HepG2 (cell line): ENCODE results near the gene MYORG. TPM values are rescaled to one million over a fixed set of nuclear protein-coding genes. Genes with fewer than 3 reads are reported as not detected.

Source experiments
- ARID5B ChIP-seq: IDR thresholded peaks from 2 replicates; pipeline ENCODE4 v1.4.0; 2020; ENCODE audit warnings: mild to moderate bottlenecking, missing genetic modification reagents
- BATF2 ChIP-seq: sonication (generic); formaldehyde crosslinking; IDR thresholded peaks from 2 replicates; pipeline ENCODE4 v1.8.0; 2022; ENCODE audit warnings: mild to moderate bottlenecking, missing genetic modification reagents, moderate library complexity
- CBX5 ChIP-seq: sonication (generic); formaldehyde crosslinking; IDR thresholded peaks from 2 replicates; pipeline ENCODE4 v1.4.0; 2020; ENCODE audit warnings: missing genetic modification reagents, borderline replicate concordance
- KAT8 ChIP-seq: IDR thresholded peaks from 2 replicates; pipeline ENCODE4 v1.6.1; 2016; ENCODE audit warnings: missing genetic modification reagents, missing compliant biosample characterization
- KLF11 ChIP-seq: IDR thresholded peaks from 2 replicates; pipeline ENCODE4 v1.6.1; 2016; ENCODE audit warnings: missing compliant biosample characterization
- NFKBIZ ChIP-seq: IDR thresholded peaks from 2 replicates; pipeline ENCODE4 v1.6.1; 2018; ENCODE audit warnings: missing genetic modification reagents, missing compliant biosample characterization
- PHF5A ChIP-seq: IDR thresholded peaks from one replicate; pipeline ENCODE4 v1.6.1; 2018; ENCODE audit warnings: low read depth, missing genetic modification reagents; ENCODE audit not compliant: unreplicated experiment
- SIN3B ChIP-seq: fragments of 150-350 bp; IDR thresholded peaks from 2 replicates; pipeline ENCODE4 v1.6.1; 2014; ENCODE audit warnings: low read length
- THYN1 ChIP-seq: sonication (generic); formaldehyde crosslinking; IDR thresholded peaks from 2 replicates; pipeline ENCODE4 v1.8.1; 2023; ENCODE audit warnings: low read depth, mild to moderate bottlenecking, moderate library complexity, missing genetic modification reagents, borderline replicate concordance
- ZNF101 ChIP-seq: sonication (generic); formaldehyde crosslinking; IDR thresholded peaks from 2 replicates; pipeline ENCODE4 v1.4.0; 2020; ENCODE audit warnings: mild to moderate bottlenecking, low read depth, missing genetic modification reagents, borderline replicate concordance
- ZNF230 ChIP-seq: sonication (generic); formaldehyde crosslinking; IDR thresholded peaks from 2 replicates; pipeline ENCODE4 v1.4.0; 2020; ENCODE audit warnings: mild to moderate bottlenecking, missing genetic modification reagents
- ZNF343 ChIP-seq: sonication (generic); formaldehyde crosslinking; IDR thresholded peaks from 2 replicates; pipeline ENCODE4 v1.4.0; 2020; ENCODE audit warnings: mild to moderate bottlenecking, missing genetic modification reagents
- ZNF512B ChIP-seq: sonication (generic); formaldehyde crosslinking; IDR thresholded peaks from 2 replicates; pipeline ENCODE4 v1.5.1; 2020; ENCODE audit warnings: missing genetic modification reagents, mild to moderate bottlenecking, borderline replicate concordance
- polyA plus RNA-seq, 8 experiments: library from polyadenylated mRNA; depleted of rRNA in 3 of 8; stranded (reverse) in 7 of 8; unstranded in 1 of 8; fragments of >200 nt; fragmentation: Illumina TruSeq in 4 of 8; extraction: Trizol in 4 of 8; gene quantifications; 2 replicates each; pipeline versions ENCODE4 v1.2.1 to v1.2.3, GENCODE V29; 2011 to 2016; ENCODE audit warnings: low read depth in 4 of 8, missing spikeins in 1 of 8, mixed read lengths in 1 of 8; ENCODE audit not compliant: insufficient read depth in 1 of 8
- total RNA-seq, 5 experiments: library from RNA; depleted of rRNA; stranded (reverse); fragments of >200 nt; fragmentation: Illumina TruSeq; extraction: Trizol; gene quantifications; 2 replicates each; pipeline ENCODE4 v1.2.3, GENCODE V29; 2016; ENCODE audit warnings: low read depth in 1 of 5
- TF ChIP-seq, protein P1 (sequence below): sonication (generic); formaldehyde crosslinking; IDR thresholded peaks from 2 replicates; pipeline ENCODE4 v1.8.1; 2023; ENCODE audit warnings: missing genetic modification reagents, mild to moderate bottlenecking, borderline replicate concordance
- TF ChIP-seq, protein P2 (sequence below): sonication (generic); formaldehyde crosslinking; IDR thresholded peaks from 2 replicates; pipeline ENCODE4 v1.5.1; 2020; ENCODE audit warnings: mild to moderate bottlenecking, missing genetic modification reagents

MYORG gene
- total and polyA plus RNA-seq, 2 of the 13 experiments (the other 11 are each of a cell fraction or from before 2014, with no cell fraction given), result 11.1 to 22.4 TPM

- TF ChIP-seq PHF5A (peak; percentile 47), THYN1 (CRISPR knock-in tag) (no peak), KLF11 (CRISPR knock-in tag) (peak; percentile 76; the same call in 1 of the 2 replicates), KAT8 (CRISPR knock-in tag) (0 out of 2 replicates have a peak, but pooled peaks have one; percentile 23), ZNF230 (CRISPR knock-in tag) (0 out of 2 replicates have a peak, but pooled peaks have one; percentile 69), BATF2 (CRISPR knock-in tag) (peak; percentile 33; the same call in 1 of the 2 replicates), ZNF343 (CRISPR knock-in tag) (peak; percentile 12; the same call in 1 of the 2 replicates), SIN3B (no peak), NFKBIZ (CRISPR knock-in tag) (0 out of 2 replicates have a peak, but pooled peaks have one; percentile 52), ZNF101 (CRISPR knock-in tag) (no peak), ZNF512B (CRISPR knock-in tag) (0 out of 2 replicates have a peak, but pooled peaks have one; percentile 21), CBX5 (peak; percentile 45; the same call in 1 of the 2 replicates), ARID5B (no peak)
- TF ChIP-seq, protein P1, sequence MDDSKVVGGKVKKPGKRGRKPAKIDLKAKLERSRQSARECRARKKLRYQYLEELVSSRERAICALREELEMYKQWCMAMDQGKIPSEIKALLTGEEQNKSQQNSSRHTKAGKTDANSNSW (CRISPR knock-in tag), result no peak
- TF ChIP-seq, protein P2, sequence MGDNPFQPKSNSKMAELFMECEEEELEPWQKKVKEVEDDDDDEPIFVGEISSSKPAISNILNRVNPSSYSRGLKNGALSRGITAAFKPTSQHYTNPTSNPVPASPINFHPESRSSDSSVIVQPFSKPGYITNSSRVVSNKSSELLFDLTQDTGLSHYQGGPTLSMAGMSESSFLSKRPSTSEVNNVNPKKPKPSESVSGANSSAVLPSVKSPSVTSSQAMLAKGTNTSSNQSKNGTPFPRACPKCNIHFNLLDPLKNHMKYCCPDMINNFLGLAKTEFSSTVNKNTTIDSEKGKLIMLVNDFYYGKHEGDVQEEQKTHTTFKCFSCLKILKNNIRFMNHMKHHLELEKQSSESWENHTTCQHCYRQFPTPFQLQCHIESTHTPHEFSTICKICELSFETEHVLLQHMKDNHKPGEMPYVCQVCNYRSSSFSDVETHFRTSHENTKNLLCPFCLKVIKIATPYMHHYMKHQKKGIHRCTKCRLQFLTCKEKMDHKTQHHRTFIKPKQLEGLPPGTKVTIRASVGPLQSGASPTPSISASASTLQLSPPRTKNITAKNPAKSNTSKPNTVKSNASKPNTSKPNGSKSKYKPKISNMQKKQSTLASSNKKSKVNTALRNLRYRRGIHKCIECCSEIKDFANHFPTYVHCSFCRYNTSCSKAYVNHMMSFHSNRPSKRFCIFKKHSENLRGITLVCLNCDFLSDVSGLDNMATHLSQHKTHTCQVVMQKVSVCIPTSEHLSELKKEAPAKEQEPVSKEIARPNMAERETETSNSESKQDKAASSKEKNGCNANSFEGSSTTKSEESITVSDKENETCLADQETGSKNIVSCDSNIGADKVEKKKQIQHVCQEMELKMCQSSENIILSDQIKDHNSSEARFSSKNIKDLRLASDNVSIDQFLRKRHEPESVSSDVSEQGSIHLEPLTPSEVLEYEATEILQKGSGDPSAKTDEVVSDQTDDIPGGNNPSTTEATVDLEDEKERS, result 0 out of 2 replicates have a peak, but pooled peaks have one; percentile 54
These were observed 2.8 kb upstream of the MYORG start (continued) for GRCh38 chr9:34379334-34380033.
